HFFc6 (cell line): ENCODE measurements around the gene ZBTB12. TPM values are rescaled to one million over a fixed set of nuclear protein-coding genes. Genes with fewer than 3 reads are reported as not detected.
"Not testable (repeated sequence)": the region's sequence is repeated elsewhere in the genome, so short reads cannot be mapped to it uniquely, and the experiment has no call there.

Source experiments
- DNase-seq: peaks from one replicate; pipeline ENCODE4 v3.0.0-alpha.2; 2018
- H3K27ac Mint-ChIP-seq: 2 replicates; pipeline ENCODE4 v1.8.0; 2020; ENCODE audit warnings: mild to moderate bottlenecking, mixed read lengths
- H3K27me3 Mint-ChIP-seq: 2 replicates; pipeline ENCODE4 v1.8.0; 2021; ENCODE audit warnings: mild to moderate bottlenecking, moderate library complexity, mixed read lengths; ENCODE audit not compliant: insufficient read depth
- H3K36me3 Mint-ChIP-seq: 2 replicates; pipeline ENCODE4 v1.8.0; 2021; ENCODE audit warnings: low read depth, mixed read lengths
- H3K4me1 Mint-ChIP-seq: 2 replicates; pipeline ENCODE4 v1.8.0; 2020; ENCODE audit warnings: low read depth, mixed read lengths
- H3K4me3 Mint-ChIP-seq: 2 replicates; pipeline ENCODE4 v1.8.0; 2020; ENCODE audit warnings: mild to moderate bottlenecking, moderate library complexity, mixed read lengths
- H3K9me3 Mint-ChIP-seq: 2 replicates; pipeline ENCODE4 v1.8.0; 2020; ENCODE audit warnings: mild to moderate bottlenecking, mixed read lengths
- total RNA-seq, 6 experiments: library from RNA; stranded (reverse); fragmentation: NEBNext Ultra II Directional; extraction: Animal tissue kit (Norgen Biotek cat#: 25700); gene quantifications; 2 replicates in 1 of 6; 3 replicates in 5 of 6; pipeline ENCODE4 v1.2.3, GENCODE V29; 2021
- TF ChIP-seq, protein P1 (sequence below): fragments of 200-600 bp; sonication (generic); IDR thresholded peaks from 2 replicates; pipeline ENCODE4 v1.5.0; 2021; ENCODE audit warnings: antibody characterized with exemption, mild to moderate bottlenecking

ZBTB12 gene
- total RNA-seq, 6 experiments from 2014 or later, result 7.3 to 9.0 (median 8.3) TPM

DNA sequence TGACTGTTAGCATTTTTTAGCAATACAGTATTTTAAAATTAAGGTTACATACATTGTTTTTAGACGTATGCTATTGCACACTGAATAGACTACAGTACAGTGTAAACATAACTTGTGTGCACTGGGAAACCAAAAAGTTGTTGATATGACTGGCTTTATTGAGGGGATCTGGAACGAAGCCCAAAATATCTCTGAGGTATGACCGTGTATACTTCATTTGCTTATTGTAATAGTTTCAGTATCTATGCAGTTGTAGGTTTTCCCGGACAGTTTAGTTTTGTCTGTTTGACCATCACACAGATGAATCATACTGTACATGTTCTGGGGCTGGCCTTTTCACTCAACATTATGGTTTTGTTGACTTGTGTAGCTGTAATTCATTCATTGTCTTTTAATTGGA lies 6.9 kb upstream of the ZBTB12 start:
- peaks cover 8% of the 10 kb centered on the region for H3K27me3 Mint-ChIP-seq
- DNase-seq, result peak; percentile 32
- TF ChIP-seq, protein P1, sequence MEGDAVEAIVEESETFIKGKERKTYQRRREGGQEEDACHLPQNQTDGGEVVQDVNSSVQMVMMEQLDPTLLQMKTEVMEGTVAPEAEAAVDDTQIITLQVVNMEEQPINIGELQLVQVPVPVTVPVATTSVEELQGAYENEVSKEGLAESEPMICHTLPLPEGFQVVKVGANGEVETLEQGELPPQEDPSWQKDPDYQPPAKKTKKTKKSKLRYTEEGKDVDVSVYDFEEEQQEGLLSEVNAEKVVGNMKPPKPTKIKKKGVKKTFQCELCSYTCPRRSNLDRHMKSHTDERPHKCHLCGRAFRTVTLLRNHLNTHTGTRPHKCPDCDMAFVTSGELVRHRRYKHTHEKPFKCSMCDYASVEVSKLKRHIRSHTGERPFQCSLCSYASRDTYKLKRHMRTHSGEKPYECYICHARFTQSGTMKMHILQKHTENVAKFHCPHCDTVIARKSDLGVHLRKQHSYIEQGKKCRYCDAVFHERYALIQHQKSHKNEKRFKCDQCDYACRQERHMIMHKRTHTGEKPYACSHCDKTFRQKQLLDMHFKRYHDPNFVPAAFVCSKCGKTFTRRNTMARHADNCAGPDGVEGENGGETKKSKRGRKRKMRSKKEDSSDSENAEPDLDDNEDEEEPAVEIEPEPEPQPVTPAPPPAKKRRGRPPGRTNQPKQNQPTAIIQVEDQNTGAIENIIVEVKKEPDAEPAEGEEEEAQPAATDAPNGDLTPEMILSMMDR, result no peak
- peak overlapping the region; percentile 61 for H3K27ac Mint-ChIP-seq
- H3K36me3 Mint-ChIP-seq, result no peaks in the 10 kb centered on the region
- no peaks in the 10 kb centered on the region for H3K9me3 Mint-ChIP-seq
- H3K4me3 Mint-ChIP-seq, result peak overlapping the region; percentile 26; the same call in 1 of the 2 replicates
- H3K4me1 Mint-ChIP-seq, result peaks cover 44% of the 10 kb centered on the region

GRCh38 chr6:31908255-31908654 lies 6.4 kb upstream of the ZBTB12 start:
- peaks cover 44% of the 10 kb centered on the region for H3K4me1 Mint-ChIP-seq
- H3K4me3 Mint-ChIP-seq, H3K27ac Mint-ChIP-seq, H3K9me3 Mint-ChIP-seq, H3K27me3 Mint-ChIP-seq, DNase-seq, H3K36me3 Mint-ChIP-seq: not testable (repeated sequence)

GRCh38 chr6:31907158-31907813 lies 5.4 kb upstream of the ZBTB12 start:
- H3K4me3 Mint-ChIP-seq, result no peak overlapping the region
- DNase-seq, result no peak
- no peak overlapping the region for H3K27ac Mint-ChIP-seq
- peaks cover 51% of the 10 kb centered on the region for H3K4me1 Mint-ChIP-seq
- H3K9me3 Mint-ChIP-seq, result no peaks in the 10 kb centered on the region
- TF ChIP-seq, protein P1, result no peak
- H3K27me3 Mint-ChIP-seq, result peaks cover 11% of the 10 kb centered on the region
- no peaks in the 10 kb centered on the region for H3K36me3 Mint-ChIP-seq

DNA sequence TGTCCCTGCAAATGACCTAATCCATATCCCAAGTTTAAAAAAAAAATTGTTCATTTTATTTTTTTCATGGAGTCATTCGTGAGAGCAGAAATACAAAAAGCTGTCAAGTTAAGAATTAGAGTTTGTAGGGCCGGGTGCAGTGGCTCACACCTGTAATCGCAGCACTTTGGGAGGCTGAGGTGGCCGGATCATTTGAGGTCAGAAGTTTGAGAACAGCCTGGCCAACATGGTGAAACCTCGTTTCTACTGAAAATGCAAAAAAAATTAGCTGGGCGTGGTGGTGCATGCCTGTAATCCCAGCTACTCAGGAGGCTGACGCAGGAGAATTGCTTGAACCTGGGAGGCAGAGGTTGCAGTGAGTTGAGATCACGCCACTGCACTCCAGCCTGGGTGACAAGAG lies 4.8 kb upstream of the ZBTB12 start:
- DNase-seq, H3K27ac Mint-ChIP-seq, H3K4me3 Mint-ChIP-seq, H3K36me3 Mint-ChIP-seq, H3K9me3 Mint-ChIP-seq, H3K27me3 Mint-ChIP-seq: not testable (repeated sequence)
- H3K4me1 Mint-ChIP-seq, result peaks cover 46% of the 10 kb centered on the region

- Mint-ChIP-seq H3K27ac (no peak overlapping the region), H3K36me3 (no peaks in the 10 kb centered on the region), H3K9me3 (no peaks in the 10 kb centered on the region), H3K4me3 (no peak overlapping the region), H3K27me3 (peaks cover 9% of the 10 kb centered on the region), H3K4me1 (peaks cover 43% of the 10 kb centered on the region)
- TF ChIP-seq, protein P1, result no peak
- DNase-seq, result no peak
These were observed 4.2 kb upstream of the ZBTB12 start for GRCh38 chr6:31906122-31906521.

GRCh38 chr6:31905041-31905440 lies 3.2 kb upstream of the ZBTB12 start:
- DNase-seq, result no peak
- TF ChIP-seq, protein P1, result no peak
- H3K27me3 Mint-ChIP-seq, result peaks cover 9% of the 10 kb centered on the region
- H3K36me3 Mint-ChIP-seq, result no peaks in the 10 kb centered on the region
- no peak overlapping the region for H3K27ac Mint-ChIP-seq
- no peaks in the 10 kb centered on the region for H3K9me3 Mint-ChIP-seq
- H3K4me3 Mint-ChIP-seq, result no peak overlapping the region
- peaks cover 36% of the 10 kb centered on the region for H3K4me1 Mint-ChIP-seq
